DND-41 (cell line): ENCODE data around the gene EMP1.

Experiments used
- ATAC-seq: fragments of 200-7000 bp; cut with Tn5 transposase; 3 replicates; pipeline ENCODE4 v1.9.1; 2021; ENCODE audit warnings: low read depth; ENCODE audit not compliant: insufficient read depth
- DNase-seq: peaks from one replicate; pipeline ENCODE4 v3.0.0-alpha.2; 2020
- H2AFZ ChIP-seq: 2 replicates; pipeline ENCODE4 v1.6.0; 2012; ENCODE audit warnings: low read depth, low read length
- H3K27ac ChIP-seq: 2 replicates; pipeline ENCODE4 v1.5.1; 2012; ENCODE audit warnings: low read length, inconsistent platforms
- H3K27me3 ChIP-seq: fragments of 200-600 bp; sonication (generic); 2 replicates; pipeline ENCODE4 v1.6.0; 2012; ENCODE audit warnings: low read length, mild to moderate bottlenecking, inconsistent platforms; ENCODE audit not compliant: insufficient read depth, poor library complexity
- H3K36me3 ChIP-seq: 2 replicates; pipeline ENCODE4 v1.5.1; 2012; ENCODE audit warnings: low read length, inconsistent platforms; ENCODE audit not compliant: insufficient read depth
- H3K4me1 ChIP-seq: 2 replicates; pipeline ENCODE4 v1.5.1; 2012; ENCODE audit warnings: mild to moderate bottlenecking, low read length; ENCODE audit not compliant: insufficient read depth
- H3K4me2 ChIP-seq: 2 replicates; pipeline ENCODE4 v1.6.0; 2012; ENCODE audit warnings: mild to moderate bottlenecking, moderate library complexity, low read length, inconsistent platforms; ENCODE audit not compliant: insufficient read depth
- H3K4me3 ChIP-seq, 2 experiments: fragments of 200-600 bp in 1 of 2; shearing (Covaris generic) in 1 of 2; 2 replicates each; pipeline ENCODE4 v1.5.1; 2012 to 2016; ENCODE audit warnings: inconsistent platforms in 2 of 2, low read length in 2 of 2, mild to moderate bottlenecking in 2 of 2, low read depth in 1 of 2, moderate library complexity in 1 of 2
- H3K79me2 ChIP-seq: 2 replicates; pipeline ENCODE4 v1.6.0; 2012; ENCODE audit warnings: low read length, inconsistent platforms; ENCODE audit not compliant: insufficient read depth
- H3K9ac ChIP-seq: 2 replicates; pipeline ENCODE4 v1.6.0; 2012; ENCODE audit warnings: low read depth, mild to moderate bottlenecking, inconsistent platforms, low read length, moderate library complexity
- H3K9me3 ChIP-seq: 2 replicates; pipeline ENCODE4 v1.5.1; 2012; ENCODE audit warnings: low read length, moderate library complexity, mild to moderate bottlenecking, inconsistent platforms; ENCODE audit not compliant: insufficient read depth, severe bottlenecking
- H4K20me1 ChIP-seq: 2 replicates; pipeline ENCODE4 v1.6.0; 2012; ENCODE audit warnings: low read length; ENCODE audit not compliant: insufficient read depth
- CTCF ChIP-seq: IDR thresholded peaks from 2 replicates; pipeline ENCODE4 v1.5.1; 2012; ENCODE audit warnings: borderline replicate concordance, low read length, moderate library complexity, mild to moderate bottlenecking; ENCODE audit not compliant: poor library complexity, severe bottlenecking; ENCODE audit errors: extremely low read depth
- EZH2 ChIP-seq: IDR thresholded peaks from 3 replicates; pipeline ENCODE4 v1.6.1; 2012; ENCODE audit warnings: borderline replicate concordance, low read depth, mild to moderate bottlenecking, moderate library complexity, low read length, inconsistent platforms; ENCODE audit not compliant: severe bottlenecking

Gene EMP1

GRCh38 chr12:13167226-13167625 is 29.3 kb upstream of the EMP1 start:
- Histone ChIP-seq H3K36me3 (no peaks in the 10 kb centered on the region), H3K4me3 (no peak overlapping the region), H3K27me3 (peaks cover 12% of the 10 kb centered on the region), H3K4me1 (peaks cover 14% of the 10 kb centered on the region), H3K27ac (no peak overlapping the region), H4K20me1 (no peaks in the 10 kb centered on the region), H3K79me2 (no peaks in the 10 kb centered on the region), H3K4me2 (no peak overlapping the region), H3K9me3 (no peaks in the 10 kb centered on the region), H2AFZ (no peak overlapping the region), H3K9ac (no peak overlapping the region)
- ATAC-seq (no peak), DNase-seq (no peak)
- TF ChIP-seq CTCF (no peak), EZH2 (no peak)

- Histone ChIP-seq H3K36me3 (no peaks in the 10 kb centered on the region), H3K9ac (no peak overlapping the region), H3K4me2 (no peak overlapping the region), H3K4me3 (no peak overlapping the region), H3K4me1 (peaks cover 14% of the 10 kb centered on the region), H3K27ac (no peak overlapping the region), H3K9me3 (no peaks in the 10 kb centered on the region), H2AFZ (no peak overlapping the region), H4K20me1 (no peaks in the 10 kb centered on the region), H3K79me2 (no peaks in the 10 kb centered on the region), H3K27me3 (peaks cover 17% of the 10 kb centered on the region)
- DNase-seq (no peak), ATAC-seq (no peak)
- no peak for TF ChIP-seq CTCF
Measured at GRCh38 chr12:13167906-13168305, 28.6 kb upstream of the EMP1 start.

- Histone ChIP-seq H3K9me3 (no peaks in the 10 kb centered on the region), H3K9ac (no peak overlapping the region), H3K4me2 (no peak overlapping the region), H3K27ac (no peak overlapping the region), H3K27me3 (peaks cover 17% of the 10 kb centered on the region), H4K20me1 (no peaks in the 10 kb centered on the region), H3K4me3 (no peak overlapping the region), H3K4me1 (peaks cover 14% of the 10 kb centered on the region), H3K36me3 (no peaks in the 10 kb centered on the region), H3K79me2 (no peaks in the 10 kb centered on the region), H2AFZ (no peak overlapping the region)
- ATAC-seq (no peak), DNase-seq (no peak)
- TF ChIP-seq EZH2 (no peak), CTCF (no peak)
Measured at GRCh38 chr12:13169272-13169671, 27.3 kb upstream of the EMP1 start.

GRCh38 chr12:13170892-13171490 is 25.5 kb upstream of the EMP1 start:
- DNase-seq (no peak), ATAC-seq (no peak)
- Histone ChIP-seq H3K27ac (no peak overlapping the region), H2AFZ (no peak overlapping the region), H4K20me1 (no peaks in the 10 kb centered on the region), H3K4me1 (peaks cover under 1% of the 10 kb centered on the region), H3K27me3 (peaks cover 24% of the 10 kb centered on the region), H3K4me2 (no peak overlapping the region), H3K4me3 (no peak overlapping the region), H3K9me3 (no peaks in the 10 kb centered on the region), H3K36me3 (no peaks in the 10 kb centered on the region), H3K9ac (no peak overlapping the region), H3K79me2 (no peaks in the 10 kb centered on the region)
- TF ChIP-seq EZH2 = no peak
- TF ChIP-seq CTCF = no peak
